ENCODE results near the gene OSBPL6. TPM values are rescaled to one million over a fixed set of nuclear protein-coding genes. Genes with fewer than 3 reads are reported as not detected.
"Not testable (repeated sequence)": the region's sequence is repeated elsewhere in the genome, so short reads cannot be mapped to it uniquely, and the experiment has no call there.

Gene OSBPL6
- total RNA-seq, 1 experiment from 2014 or later, result 0.30 TPM

GRCh38 chr2:178414266-178415247 is 220.2 kb downstream of the OSBPL6 start:
- Histone ChIP-seq H3K27ac (ENCODE audit: low read length) (no peak overlapping the region), H3K36me3 (ENCODE audit: insufficient read depth, low read length) (no peaks in the 10 kb centered on the region), H2AFZ (ENCODE audit: low read length) (peak overlapping the region; percentile 82), H3K4me3 (ENCODE audit: low read length) (peak overlapping the region; percentile 71), H3K79me2 (ENCODE audit: low read length) (no peaks in the 10 kb centered on the region), H4K20me1 (ENCODE audit: insufficient read depth, low read depth, low read length) (no peaks in the 10 kb centered on the region), H3K4me1 (ENCODE audit: low read length) (peaks cover 23% of the 10 kb centered on the region), H3K4me2 (ENCODE audit: low read depth, low read length, poor library complexity, severe bottlenecking) (peak overlapping the region; percentile 96), H3K9ac (ENCODE audit: low read length) (peak overlapping the region; percentile 58), H3K9me2 (replicated peaks; ENCODE audit: insufficient read depth, low read length) (no peaks in the 10 kb centered on the region), H3K27me3 (ENCODE audit: low read length) (no peaks in the 10 kb centered on the region), H3K9me3 (ENCODE audit: low read length) (no peaks in the 10 kb centered on the region)
- peak; percentile 95 for DNase-seq

DNA sequence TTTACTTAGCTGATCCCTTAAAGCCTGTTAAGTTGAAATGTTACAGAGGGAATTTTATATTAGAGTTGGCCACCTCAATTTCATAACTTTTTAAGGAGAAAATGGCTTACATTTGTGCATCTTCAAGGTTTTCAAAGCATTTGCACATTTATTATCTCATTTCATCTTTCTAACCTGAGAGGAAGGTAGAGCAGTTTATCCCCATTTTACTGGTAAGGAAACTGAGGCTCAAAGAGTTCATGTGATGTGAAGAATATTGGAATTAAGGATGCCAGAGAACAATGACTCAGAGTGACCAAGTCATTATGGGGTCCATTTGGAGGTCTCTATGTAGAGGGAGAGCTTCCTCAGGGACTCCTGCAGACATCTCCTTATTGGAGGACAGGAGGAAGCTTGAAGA is 221.7 kb downstream of the OSBPL6 start:
- Histone ChIP-seq H3K4me1 (ENCODE audit: low read length) (peaks cover 23% of the 10 kb centered on the region), H3K36me3 (ENCODE audit: insufficient read depth, low read length) (no peaks in the 10 kb centered on the region), H3K27me3 (ENCODE audit: low read length) (no peaks in the 10 kb centered on the region), H2AFZ (ENCODE audit: low read length) (no peak overlapping the region), H3K9me3 (ENCODE audit: low read length) (no peaks in the 10 kb centered on the region), H3K4me3 (ENCODE audit: low read length) (no peak overlapping the region), H4K20me1 (ENCODE audit: insufficient read depth, low read depth, low read length) (no peaks in the 10 kb centered on the region), H3K27ac (ENCODE audit: low read length) (no peak overlapping the region), H3K4me2 (ENCODE audit: low read depth, low read length, poor library complexity, severe bottlenecking) (no peak overlapping the region), H3K79me2 (ENCODE audit: low read length) (no peaks in the 10 kb centered on the region), H3K9me2 (replicated peaks; ENCODE audit: insufficient read depth, low read length) (no peaks in the 10 kb centered on the region), H3K9ac (ENCODE audit: low read length) (no peak overlapping the region)
- no peak for DNase-seq

GRCh38 chr2:178417916-178418315 is 223.6 kb downstream of the OSBPL6 start:
- Histone ChIP-seq H3K27ac (ENCODE audit: low read length) (no peak overlapping the region), H3K4me1 (ENCODE audit: low read length) (peaks cover 23% of the 10 kb centered on the region)

DNA sequence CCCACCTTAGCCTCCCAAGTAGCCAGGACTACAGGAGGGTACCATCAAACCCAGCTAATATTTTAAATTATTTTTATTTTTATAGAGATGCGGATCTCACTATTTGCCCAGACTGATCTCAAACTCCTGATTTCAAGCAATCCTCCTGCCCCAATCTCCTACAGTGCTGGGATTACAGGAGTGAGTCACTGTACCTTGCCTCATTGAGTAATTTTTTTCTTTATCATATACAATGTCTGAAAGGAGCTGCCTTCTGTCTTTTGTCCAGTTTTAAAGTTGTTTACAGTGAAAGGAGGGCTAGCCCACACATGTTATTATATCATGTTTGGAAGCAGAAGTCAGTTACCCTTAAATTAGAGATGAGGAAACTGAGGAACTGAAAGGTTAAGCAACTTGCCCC is 224.1 kb downstream of the OSBPL6 start:
- H3K4me3 ChIP-seq (ENCODE audit: low read length), result no peak overlapping the region
- no peak overlapping the region for H2AFZ ChIP-seq (ENCODE audit: low read length)
- no peaks in the 10 kb centered on the region for H4K20me1 ChIP-seq (ENCODE audit: insufficient read depth, low read depth, low read length)
- no peak overlapping the region for H3K27ac ChIP-seq (ENCODE audit: low read length)
- no peak overlapping the region for H3K4me2 ChIP-seq (ENCODE audit: low read depth, low read length, poor library complexity, severe bottlenecking)
- no peaks in the 10 kb centered on the region for H3K79me2 ChIP-seq (ENCODE audit: low read length)
- H3K9me2 ChIP-seq (replicated peaks; ENCODE audit: insufficient read depth, low read length), result no peaks in the 10 kb centered on the region
- no peaks in the 10 kb centered on the region for H3K36me3 ChIP-seq (ENCODE audit: insufficient read depth, low read length)
- DNase-seq, result no peak
- H3K4me1 ChIP-seq (ENCODE audit: low read length), result peaks cover 18% of the 10 kb centered on the region
- H3K9ac ChIP-seq (ENCODE audit: low read length), result no peak overlapping the region
- H3K9me3 ChIP-seq (ENCODE audit: low read length), result no peaks in the 10 kb centered on the region
- no peaks in the 10 kb centered on the region for H3K27me3 ChIP-seq (ENCODE audit: low read length)

More at GRCh38 chr2:178417916-178418315, 223.6 kb downstream of the OSBPL6 start:
- Histone ChIP-seq H4K20me1 (ENCODE audit: insufficient read depth, low read depth, low read length) (no peaks in the 10 kb centered on the region), H3K9me2 (replicated peaks; ENCODE audit: insufficient read depth, low read length) (no peaks in the 10 kb centered on the region), H3K4me3 (ENCODE audit: low read length) (no peak overlapping the region), H3K9me3 (ENCODE audit: low read length) (no peaks in the 10 kb centered on the region), H3K79me2 (ENCODE audit: low read length) (no peaks in the 10 kb centered on the region), H3K27me3 (ENCODE audit: low read length) (no peaks in the 10 kb centered on the region), H3K36me3 (ENCODE audit: insufficient read depth, low read length) (no peaks in the 10 kb centered on the region), H2AFZ (ENCODE audit: low read length) (no peak overlapping the region), H3K9ac (ENCODE audit: low read length) (no peak overlapping the region), H3K4me2 (ENCODE audit: low read depth, low read length, poor library complexity, severe bottlenecking) (no peak overlapping the region)
- no peak for DNase-seq

DNA sequence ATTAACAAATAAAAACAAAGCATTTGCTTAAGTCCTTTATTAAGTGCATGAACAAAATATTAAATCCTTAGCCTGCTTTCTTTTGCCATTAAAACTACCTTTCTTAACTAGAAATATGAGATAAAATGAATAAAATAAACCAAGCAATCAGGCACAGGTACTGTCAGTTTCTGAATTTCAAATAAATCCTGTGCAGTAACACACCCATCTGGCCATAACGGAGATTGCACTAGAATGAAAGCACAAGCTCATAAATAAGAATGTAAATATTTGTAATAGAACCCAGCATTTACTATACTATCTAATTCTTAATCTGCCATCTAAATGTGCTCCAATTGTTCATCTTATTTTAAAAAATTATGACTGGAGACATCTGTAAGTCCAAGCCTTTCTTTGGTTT is 224.8 kb downstream of the OSBPL6 start:
- Histone ChIP-seq H3K9me3 (ENCODE audit: low read length) (no peaks in the 10 kb centered on the region), H3K79me2 (ENCODE audit: low read length) (no peaks in the 10 kb centered on the region), H3K4me3 (ENCODE audit: low read length) (no peak overlapping the region), H3K36me3 (ENCODE audit: insufficient read depth, low read length) (no peaks in the 10 kb centered on the region), H2AFZ (ENCODE audit: low read length) (no peak overlapping the region), H3K4me1 (ENCODE audit: low read length) (peaks cover 11% of the 10 kb centered on the region), H4K20me1 (ENCODE audit: insufficient read depth, low read depth, low read length) (no peaks in the 10 kb centered on the region), H3K27me3 (ENCODE audit: low read length) (no peaks in the 10 kb centered on the region), H3K4me2 (ENCODE audit: low read depth, low read length, poor library complexity, severe bottlenecking) (no peak overlapping the region), H3K27ac (ENCODE audit: low read length) (no peak overlapping the region), H3K9me2 (replicated peaks; ENCODE audit: insufficient read depth, low read length) (no peaks in the 10 kb centered on the region), H3K9ac (ENCODE audit: low read length) (no peak overlapping the region)
- peak; percentile 50 for DNase-seq

DNA sequence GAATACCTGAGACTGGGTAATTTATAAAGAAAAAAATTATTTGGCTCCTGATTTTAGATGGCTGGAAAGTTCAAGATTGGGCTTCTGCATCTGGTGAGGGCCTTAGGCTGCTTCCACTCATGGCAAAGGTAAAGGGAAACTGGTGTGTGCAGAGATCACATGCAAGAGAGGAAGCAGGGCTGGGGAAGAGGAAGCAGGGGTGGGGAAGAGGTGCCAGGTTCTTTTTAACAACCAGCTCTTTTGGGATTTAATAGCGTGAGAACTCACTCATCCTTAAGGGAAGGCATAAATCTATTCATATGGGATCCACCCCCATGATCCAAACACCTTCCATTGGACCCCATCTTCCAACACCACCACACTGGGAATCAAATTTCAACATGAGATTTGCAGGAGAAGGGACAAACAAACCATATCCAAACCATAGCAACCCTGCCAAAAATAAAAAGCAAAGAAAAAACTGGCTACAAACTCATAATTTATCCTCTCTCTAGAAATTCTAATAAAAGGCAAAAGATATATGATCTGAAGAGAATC is 226.2 kb downstream of the OSBPL6 start:
- Histone ChIP-seq H3K9ac (ENCODE audit: low read length) (no peak overlapping the region), H3K27me3 (ENCODE audit: low read length) (no peaks in the 10 kb centered on the region), H3K79me2 (ENCODE audit: low read length) (no peaks in the 10 kb centered on the region), H3K4me1 (ENCODE audit: low read length) (no peaks in the 10 kb centered on the region; the same call in 1 of the 2 replicates), H3K9me3 (ENCODE audit: low read length) (no peaks in the 10 kb centered on the region), H3K4me2 (ENCODE audit: low read depth, low read length, poor library complexity, severe bottlenecking) (no peak overlapping the region), H3K4me3 (ENCODE audit: low read length) (no peak overlapping the region), H3K9me2 (replicated peaks; ENCODE audit: insufficient read depth, low read length) (no peaks in the 10 kb centered on the region), H4K20me1 (ENCODE audit: insufficient read depth, low read depth, low read length) (no peaks in the 10 kb centered on the region), H3K36me3 (ENCODE audit: insufficient read depth, low read length) (no peaks in the 10 kb centered on the region), H2AFZ (ENCODE audit: low read length) (no peak overlapping the region), H3K27ac (ENCODE audit: low read length) (no peak overlapping the region)
- DNase-seq, result no peak

DNA sequence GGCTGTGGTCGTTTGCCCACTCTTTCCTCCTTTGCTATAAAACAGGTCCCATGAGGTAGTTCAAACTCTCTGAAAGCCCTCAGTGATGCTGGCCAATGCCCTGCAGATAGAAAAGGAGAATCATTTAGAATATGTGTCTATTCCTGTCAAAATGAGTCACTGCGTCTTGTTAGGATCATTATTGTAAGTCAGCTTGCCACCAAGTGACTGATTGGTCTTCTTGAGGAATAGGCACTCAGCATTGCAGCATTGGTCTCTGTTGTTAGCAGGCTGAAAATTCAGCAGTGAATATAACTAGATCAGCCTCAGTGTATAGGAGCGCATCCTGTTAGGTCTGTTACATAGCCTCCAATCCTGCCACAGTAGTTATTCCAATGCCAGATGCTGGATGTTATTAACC is 227.8 kb downstream of the OSBPL6 start:
- H4K20me1 ChIP-seq (ENCODE audit: insufficient read depth, low read depth, low read length), result no peaks in the 10 kb centered on the region
- no peak for DNase-seq
- H2AFZ ChIP-seq (ENCODE audit: low read length), result no peak overlapping the region
- no peak overlapping the region for H3K27ac ChIP-seq (ENCODE audit: low read length)
- no peaks in the 10 kb centered on the region for H3K9me2 ChIP-seq (replicated peaks; ENCODE audit: insufficient read depth, low read length)
- no peak overlapping the region for H3K9ac ChIP-seq (ENCODE audit: low read length)
- H3K4me2 ChIP-seq (ENCODE audit: low read depth, low read length, poor library complexity, severe bottlenecking), result no peak overlapping the region
- no peak overlapping the region for H3K4me3 ChIP-seq (ENCODE audit: low read length)
- no peaks in the 10 kb centered on the region for H3K9me3 ChIP-seq (ENCODE audit: low read length)
- no peaks in the 10 kb centered on the region for H3K27me3 ChIP-seq (ENCODE audit: low read length)
- H3K4me1 ChIP-seq (ENCODE audit: low read length), result no peaks in the 10 kb centered on the region; the same call in 1 of the 2 replicates
- H3K79me2 ChIP-seq (ENCODE audit: low read length), result no peaks in the 10 kb centered on the region
- H3K36me3 ChIP-seq (ENCODE audit: insufficient read depth, low read length), result no peaks in the 10 kb centered on the region

- DNase-seq; H3K4me3 ChIP-seq (ENCODE audit: low read length); H3K9me2 ChIP-seq (replicated peaks; ENCODE audit: insufficient read depth, low read length); H3K9ac ChIP-seq (ENCODE audit: low read length); H3K4me1 ChIP-seq (ENCODE audit: low read length); H3K36me3 ChIP-seq (ENCODE audit: insufficient read depth, low read length); H3K27ac ChIP-seq (ENCODE audit: low read length); H4K20me1 ChIP-seq (ENCODE audit: insufficient read depth, low read depth, low read length); H3K4me2 ChIP-seq (ENCODE audit: low read depth, low read length, poor library complexity, severe bottlenecking); H2AFZ ChIP-seq (ENCODE audit: low read length); H3K9me3 ChIP-seq (ENCODE audit: low read length); H3K27me3 ChIP-seq (ENCODE audit: low read length); H3K79me2 ChIP-seq (ENCODE audit: low read length): not testable (repeated sequence)
Measured at GRCh38 chr2:178423746-178424145, 229.4 kb downstream of the OSBPL6 start.

Data from Karpas-422 (cell line).